AG04450 (cell line): ENCODE data around the gene TRIOBP. TPM values are rescaled to one million over a fixed set of nuclear protein-coding genes. Genes with fewer than 3 reads are reported as not detected.

Source experiments
- CTCF ChIA-PET: fragments of 300-600, 350-600 bp; formaldehyde crosslinking; extraction: SDS; loops from one replicate; lab custom pipeline; 2022; ENCODE audit warnings: antibody characterized with exemption, inconsistent platforms; lab: Charles Lee
- POLR2A ChIA-PET: fragments of 350-600 bp; formaldehyde crosslinking; extraction: SDS; loops from one replicate; lab custom pipeline; 2021; ENCODE audit warnings: antibody characterized with exemption, inconsistent platforms; lab: Yijun Ruan, JAX
- DNase-seq: peaks from one replicate; pipeline ENCODE4 v3.0.0-alpha.2; 2011; ENCODE audit warnings: low read depth, low spot score
- H3K27ac ChIP-seq: one replicate; pipeline ENCODE4 v1.5.1; 2012; ENCODE audit warnings: low read depth, low read length, control low read depth
- H3K27me3 ChIP-seq: one replicate; pipeline ENCODE4 v1.6.0; 2012; ENCODE audit warnings: low read length; ENCODE audit not compliant: control insufficient read depth, insufficient read depth
- H3K4me3 ChIP-seq: 2 replicates; pipeline ENCODE4 v1.5.1; 2011; ENCODE audit warnings: mild to moderate bottlenecking, low read depth, low read length, control low read depth
- H3K9me3 ChIP-seq: 2 replicates; pipeline ENCODE4 v1.5.1; 2012; ENCODE audit warnings: low read length; ENCODE audit not compliant: control insufficient read depth, insufficient read depth
- polyA plus RNA-seq: library from polyadenylated mRNA; depleted of rRNA; stranded (reverse); fragments of >200 nt; gene quantifications from 2 replicates; pipeline ENCODE4 v1.2.3, GENCODE V29; 2011
- TF ChIP-seq, protein P1 (sequence below): IDR thresholded peaks from 2 replicates; pipeline ENCODE4 v1.5.1; 2011; ENCODE audit warnings: low read depth, low read length, control low read depth, inconsistent platforms

TRIOBP gene
- polyA plus RNA-seq, 1 experiment = 37.0 TPM

- TF ChIP-seq, protein P1, sequence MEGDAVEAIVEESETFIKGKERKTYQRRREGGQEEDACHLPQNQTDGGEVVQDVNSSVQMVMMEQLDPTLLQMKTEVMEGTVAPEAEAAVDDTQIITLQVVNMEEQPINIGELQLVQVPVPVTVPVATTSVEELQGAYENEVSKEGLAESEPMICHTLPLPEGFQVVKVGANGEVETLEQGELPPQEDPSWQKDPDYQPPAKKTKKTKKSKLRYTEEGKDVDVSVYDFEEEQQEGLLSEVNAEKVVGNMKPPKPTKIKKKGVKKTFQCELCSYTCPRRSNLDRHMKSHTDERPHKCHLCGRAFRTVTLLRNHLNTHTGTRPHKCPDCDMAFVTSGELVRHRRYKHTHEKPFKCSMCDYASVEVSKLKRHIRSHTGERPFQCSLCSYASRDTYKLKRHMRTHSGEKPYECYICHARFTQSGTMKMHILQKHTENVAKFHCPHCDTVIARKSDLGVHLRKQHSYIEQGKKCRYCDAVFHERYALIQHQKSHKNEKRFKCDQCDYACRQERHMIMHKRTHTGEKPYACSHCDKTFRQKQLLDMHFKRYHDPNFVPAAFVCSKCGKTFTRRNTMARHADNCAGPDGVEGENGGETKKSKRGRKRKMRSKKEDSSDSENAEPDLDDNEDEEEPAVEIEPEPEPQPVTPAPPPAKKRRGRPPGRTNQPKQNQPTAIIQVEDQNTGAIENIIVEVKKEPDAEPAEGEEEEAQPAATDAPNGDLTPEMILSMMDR = no peak
- DNase-seq = peak; percentile 90
- ChIA-PET CTCF (interaction anchor here (0.8 to 1.3 kb wide), 4 partner anchors 16 to 169 kb away, joined by 3 to 7 read pairs (median 5); no protein-coding TSS in a partner anchor), POLR2A (interaction anchor here (0.6 to 1.5 kb wide), 16 partner anchors 9 to 168 kb away, joined by 3 to 9 read pairs (median 4); partner anchors contain the start of genes LGALS1 and NOL12)
- H3K27ac ChIP-seq = peak overlapping the region; percentile 98
- H3K4me3 ChIP-seq = no peak overlapping the region
- H3K27me3 ChIP-seq = no peaks in the 10 kb centered on the region
- H3K9me3 ChIP-seq = no peaks in the 10 kb centered on the region
Measured at GRCh38 chr22:37775785-37776638, 79.2 kb downstream of the TRIOBP start.

DNA sequence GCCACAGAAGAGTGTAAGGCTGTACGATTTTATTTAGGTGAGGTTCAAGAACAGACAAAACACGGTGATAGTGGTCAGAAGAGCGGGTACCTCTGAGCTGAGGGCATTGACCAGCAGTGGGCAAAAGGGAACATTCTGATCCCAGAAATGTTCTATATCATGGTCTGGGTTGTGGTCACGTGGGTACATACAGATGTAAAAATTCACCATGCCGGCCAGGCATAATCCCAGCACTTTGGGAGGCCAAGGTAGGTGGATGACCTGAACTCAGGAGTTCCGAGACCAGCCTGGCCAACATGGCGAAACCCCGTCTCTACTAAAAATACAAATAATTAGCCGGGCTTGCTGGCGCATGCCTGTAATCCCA, 79.8 kb downstream of the TRIOBP start:
- H3K27ac ChIP-seq = peak overlapping the region; percentile 98
- no peaks in the 10 kb centered on the region for H3K9me3 ChIP-seq
- TF ChIP-seq, protein P1 = no peak
- DNase-seq = no peak
- H3K4me3 ChIP-seq = no peak overlapping the region
- POLR2A ChIA-PET = interaction anchor here (0.7 to 1.5 kb wide), 15 partner anchors 8 to 169 kb away, joined by 3 to 9 read pairs (median 4); partner anchors contain the start of genes LGALS1 and NOL12
- no peaks in the 10 kb centered on the region for H3K27me3 ChIP-seq
- CTCF ChIA-PET = interaction anchor here (1.0 to 1.3 kb wide), 2 partner anchors 15 to 170 kb away, joined by 4 to 7 read pairs; no protein-coding TSS in a partner anchor

DNA sequence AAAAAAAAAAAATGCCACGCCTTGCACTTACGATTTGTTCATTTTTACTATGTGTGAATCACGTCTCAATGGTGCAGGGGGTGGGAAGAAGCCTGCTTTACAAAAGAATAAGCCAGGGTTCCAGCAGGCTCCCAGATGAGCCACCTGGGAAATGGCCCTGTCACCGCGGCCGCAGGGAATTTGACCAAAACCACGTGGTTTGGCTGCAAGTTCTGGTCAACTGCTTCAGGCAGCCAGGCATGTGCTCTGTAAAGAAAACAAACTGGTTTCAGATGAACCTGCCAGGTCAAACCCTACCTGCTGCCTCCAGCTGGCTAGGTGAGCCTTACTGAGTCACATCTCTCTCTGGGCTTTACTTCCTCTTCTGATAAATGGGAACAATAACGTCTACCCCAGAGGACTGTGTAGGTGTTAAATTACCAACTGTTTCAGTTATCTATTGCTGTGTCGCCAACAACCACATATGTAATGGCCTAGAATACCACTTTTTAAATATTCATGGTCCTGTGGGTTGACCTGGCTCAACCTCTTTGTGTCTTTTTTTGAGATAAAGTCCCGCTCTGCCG, 80.4 kb downstream of the TRIOBP start:
- ChIA-PET CTCF (no interaction called here), POLR2A (interaction anchor here (1.2 kb wide), 1 partner anchor 30 kb away, joined by 3 read pairs; no protein-coding TSS in a partner anchor)
- TF ChIP-seq, protein P1 = no peak
- Histone ChIP-seq H3K4me3 (no peak overlapping the region), H3K27me3 (no peaks in the 10 kb centered on the region), H3K9me3 (no peaks in the 10 kb centered on the region), H3K27ac (peak overlapping the region; percentile 98)
- DNase-seq = peak; percentile 55

- POLR2A ChIA-PET = no interaction called here
- H3K27ac ChIP-seq = no peak overlapping the region
- CTCF ChIA-PET = no interaction called here
- no peaks in the 10 kb centered on the region for H3K27me3 ChIP-seq
- no peak overlapping the region for H3K4me3 ChIP-seq
- TF ChIP-seq, protein P1 = no peak
- DNase-seq = no peak
- H3K9me3 ChIP-seq = no peaks in the 10 kb centered on the region
Measured at GRCh38 chr22:37778370-37779009, 81.6 kb downstream of the TRIOBP start.
